Measurements from ENCODE around the gene BAG3. TPM values are rescaled to one million over a fixed set of nuclear protein-coding genes. Genes with fewer than 3 reads are reported as not detected.
A peak's percentile ranks its signal among the peaks of the same experiment; 100 is the strongest.

Gene BAG3
- total and polyA plus RNA-seq, 4 donors, result 16.8 to 44.8 (median 35.1) TPM

DNA sequence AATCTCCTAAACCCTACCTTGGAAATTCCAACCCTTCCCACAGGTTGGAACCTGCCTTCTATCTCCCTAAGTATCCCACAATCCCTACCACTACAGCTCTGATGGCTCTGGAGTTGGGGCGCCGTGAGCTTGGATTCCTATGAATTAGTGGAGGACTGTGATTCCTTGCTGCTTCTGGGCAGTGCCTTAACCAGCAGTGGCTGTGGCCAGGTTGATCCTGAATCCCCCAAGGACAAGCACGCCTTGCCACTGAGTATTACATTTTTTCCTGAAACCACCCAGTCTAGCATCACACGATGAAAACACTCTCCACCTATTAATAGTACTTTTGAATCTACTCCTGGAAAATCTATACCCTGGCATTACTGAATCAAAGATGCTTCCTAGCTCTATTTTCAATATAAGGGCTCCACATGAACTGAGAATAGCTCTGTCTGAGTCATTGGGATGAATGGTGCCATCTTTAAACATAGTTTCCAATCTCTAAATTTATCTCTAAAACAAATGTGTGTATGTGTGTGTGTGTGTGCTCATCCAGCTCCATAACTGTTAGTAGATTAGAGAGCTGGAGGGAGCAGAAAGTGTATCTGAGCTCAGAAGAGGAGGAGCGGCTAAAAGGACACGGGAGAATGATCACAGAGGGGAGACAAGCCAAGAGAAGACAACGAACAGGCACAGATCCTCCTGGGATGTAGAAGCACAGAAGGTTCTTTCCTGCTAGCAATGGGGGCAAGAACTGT is 62.7 kb downstream of the BAG3 start:
- no peaks in the 10 kb centered on the region for H3K36me3 ChIP-seq (ENCODE audit: control insufficient read depth in 4 of 4, insufficient read depth in 4 of 4, low read length in 4 of 4)
- no peaks in the 10 kb centered on the region for H3K9me3 ChIP-seq (ENCODE audit: control insufficient read depth in 4 of 4, insufficient read depth in 3 of 4, low read length in 3 of 4)
- no peaks in the 10 kb centered on the region for H3K27me3 ChIP-seq (ENCODE audit: control insufficient read depth in 3 of 3, insufficient read depth in 3 of 3, low read length in 2 of 3)
- H3K4me3 ChIP-seq, result no peak overlapping the region
- DNase-seq, result no peak
- no peak overlapping the region for H3K27ac ChIP-seq (ENCODE audit: low read depth in 1 of 2, low read length in 1 of 2)
- no peak for ATAC-seq (ENCODE audit: insufficient read depth, low FRiP score)
- no peak overlapping the region for H3K9ac ChIP-seq (ENCODE audit: insufficient read depth in 1 of 2, low read length in 2 of 2)
- WGBS, 2 donors, result 85 to 88% methylated on average over 7 of the region's 7 CpGs
- peaks cover 0 to 12% (median 0%) of the 10 kb centered on the region in 5 donors for H3K4me1 ChIP-seq (ENCODE audit: control insufficient read depth in 5 of 5, insufficient read depth in 5 of 5, low read length in 5 of 5)
- TF ChIP-seq, protein P1, sequence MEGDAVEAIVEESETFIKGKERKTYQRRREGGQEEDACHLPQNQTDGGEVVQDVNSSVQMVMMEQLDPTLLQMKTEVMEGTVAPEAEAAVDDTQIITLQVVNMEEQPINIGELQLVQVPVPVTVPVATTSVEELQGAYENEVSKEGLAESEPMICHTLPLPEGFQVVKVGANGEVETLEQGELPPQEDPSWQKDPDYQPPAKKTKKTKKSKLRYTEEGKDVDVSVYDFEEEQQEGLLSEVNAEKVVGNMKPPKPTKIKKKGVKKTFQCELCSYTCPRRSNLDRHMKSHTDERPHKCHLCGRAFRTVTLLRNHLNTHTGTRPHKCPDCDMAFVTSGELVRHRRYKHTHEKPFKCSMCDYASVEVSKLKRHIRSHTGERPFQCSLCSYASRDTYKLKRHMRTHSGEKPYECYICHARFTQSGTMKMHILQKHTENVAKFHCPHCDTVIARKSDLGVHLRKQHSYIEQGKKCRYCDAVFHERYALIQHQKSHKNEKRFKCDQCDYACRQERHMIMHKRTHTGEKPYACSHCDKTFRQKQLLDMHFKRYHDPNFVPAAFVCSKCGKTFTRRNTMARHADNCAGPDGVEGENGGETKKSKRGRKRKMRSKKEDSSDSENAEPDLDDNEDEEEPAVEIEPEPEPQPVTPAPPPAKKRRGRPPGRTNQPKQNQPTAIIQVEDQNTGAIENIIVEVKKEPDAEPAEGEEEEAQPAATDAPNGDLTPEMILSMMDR (IDR thresholded peaks at IDR 0.05; ENCODE audit: control extremely low read depth, extremely low read depth), result no peak

DNA sequence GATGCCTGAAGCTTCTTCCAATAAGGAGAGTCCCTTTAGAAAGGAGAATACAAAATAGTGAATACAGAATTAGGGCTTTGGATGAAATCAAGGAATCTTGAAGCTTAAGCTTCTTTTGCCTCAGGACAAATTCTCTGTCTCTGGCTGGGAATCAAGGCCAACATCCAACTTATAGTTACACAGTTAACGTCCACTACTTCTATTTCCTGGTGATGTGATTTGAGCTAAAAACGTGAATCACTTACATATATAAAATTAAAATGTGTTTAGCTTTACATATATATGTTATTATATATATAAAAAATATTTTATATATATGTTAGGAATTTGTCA is 63.3 kb downstream of the BAG3 start:
- ATAC-seq (ENCODE audit: insufficient read depth, low FRiP score) (no peak), DNase-seq (no peak)
- Histone ChIP-seq H3K9me3 (ENCODE audit: control insufficient read depth in 4 of 4, insufficient read depth in 3 of 4, low read length in 3 of 4) (no peaks in the 10 kb centered on the region), H3K27ac (ENCODE audit: low read depth in 1 of 2, low read length in 1 of 2) (no peak overlapping the region), H3K27me3 (ENCODE audit: control insufficient read depth in 3 of 3, insufficient read depth in 3 of 3, low read length in 2 of 3) (no peaks in the 10 kb centered on the region), H3K36me3 (ENCODE audit: control insufficient read depth in 4 of 4, insufficient read depth in 4 of 4, low read length in 4 of 4) (no peaks in the 10 kb centered on the region), H3K4me1 (ENCODE audit: control insufficient read depth in 5 of 5, insufficient read depth in 5 of 5, low read length in 5 of 5) (peaks cover 0 to 12% (median 0%) of the 10 kb centered on the region in 5 donors), H3K4me3 (no peak overlapping the region), H3K9ac (ENCODE audit: insufficient read depth in 1 of 2, low read length in 2 of 2) (no peak overlapping the region)
- TF ChIP-seq, protein P1 (IDR thresholded peaks at IDR 0.05; ENCODE audit: control extremely low read depth, extremely low read depth), result no peak
- WGBS, 2 donors, result 82 to 91% methylated on average over 2 of the region's 2 CpGs

DNA sequence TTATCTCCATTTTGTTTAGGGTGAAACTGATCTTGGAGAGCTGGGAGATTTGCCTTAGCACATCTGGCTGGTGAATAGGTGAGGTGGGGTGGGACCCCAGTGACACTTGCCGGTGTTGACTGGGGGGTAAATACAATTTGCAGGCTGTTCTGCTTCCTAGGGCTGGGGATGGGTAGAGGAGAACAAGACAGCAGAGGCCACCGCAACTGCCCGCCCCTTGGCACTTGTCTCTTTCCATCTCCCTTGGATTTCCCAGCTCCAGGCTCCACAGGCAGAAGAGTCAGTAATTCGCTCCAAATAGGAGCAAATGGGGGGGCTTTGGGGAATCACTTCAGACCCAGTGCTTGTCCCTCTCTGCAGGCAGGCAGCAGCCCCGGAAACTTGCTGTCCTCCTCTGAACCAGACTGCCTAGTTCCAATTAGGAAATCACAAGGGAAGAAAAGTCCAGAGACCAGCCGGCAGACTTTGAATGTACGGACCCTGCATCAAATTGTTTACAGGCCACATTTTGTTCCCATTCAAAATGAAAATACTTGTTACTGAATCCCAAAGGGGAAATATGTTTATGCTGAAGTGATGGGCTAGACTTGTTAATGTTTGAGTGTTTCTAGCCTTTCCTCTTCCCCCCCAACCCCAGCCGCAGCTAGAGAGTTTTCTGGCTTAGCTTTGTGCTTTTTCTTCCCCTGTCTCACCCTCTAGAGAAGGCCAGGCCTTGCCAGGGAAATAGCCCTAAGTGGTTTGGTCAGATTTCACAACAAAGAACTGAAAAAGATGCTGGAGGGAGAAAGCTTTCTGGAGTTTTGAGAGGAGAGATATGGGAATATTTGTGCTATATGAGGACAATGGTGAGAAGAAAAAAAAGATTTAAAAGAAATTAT is 64.7 kb downstream of the BAG3 start:
- no peaks in the 10 kb centered on the region for H3K9me3 ChIP-seq (ENCODE audit: control insufficient read depth in 4 of 4, insufficient read depth in 3 of 4, low read length in 3 of 4)
- TF ChIP-seq, protein P1 (IDR thresholded peaks at IDR 0.05; ENCODE audit: control extremely low read depth, extremely low read depth), result no peak
- no peaks in the 10 kb centered on the region for H3K27me3 ChIP-seq (ENCODE audit: control insufficient read depth in 3 of 3, insufficient read depth in 3 of 3, low read length in 2 of 3)
- ATAC-seq (ENCODE audit: insufficient read depth, low FRiP score) (peak; percentile 6), DNase-seq (peak; percentile 43 to 83 (median 73))
- 68 to 79% methylated on average over 8 of the region's 8 CpGs for WGBS, 2 donors
- H3K4me1 ChIP-seq (ENCODE audit: control insufficient read depth in 5 of 5, insufficient read depth in 5 of 5, low read length in 5 of 5), result peaks cover 0 to 12% (median 0%) of the 10 kb centered on the region in 5 donors
- peak overlapping the region in 1 of 2 donors; percentile 53 for H3K27ac ChIP-seq (ENCODE audit: low read depth in 1 of 2, low read length in 1 of 2)
- H3K9ac ChIP-seq (ENCODE audit: insufficient read depth in 1 of 2, low read length in 2 of 2), result peak overlapping the region in 1 of 2 donors; percentile 8
- no peak overlapping the region for H3K4me3 ChIP-seq
- no peaks in the 10 kb centered on the region for H3K36me3 ChIP-seq (ENCODE audit: control insufficient read depth in 4 of 4, insufficient read depth in 4 of 4, low read length in 4 of 4)
